ENCODE results near the gene KIF26B. TPM values are rescaled to one million over a fixed set of nuclear protein-coding genes. Genes with fewer than 3 reads are reported as not detected.

Gene KIF26B
- polyA plus RNA-seq, 1 donor (not counting 4 experiments of a cell fraction or from before 2014, with no cell fraction given), result 0.58 TPM

- Histone ChIP-seq H3K27me3 (ENCODE audit: control insufficient read depth, extremely low read depth, insufficient read depth, low read length) (no peaks in the 10 kb centered on the region), H3K4me2 (ENCODE audit: control insufficient read depth, extremely low read depth, insufficient read depth, low read depth, low read length) (no peak overlapping the region), H3K4me3 (ENCODE audit: control insufficient read depth in 2 of 3, extremely low read depth in 1 of 3, insufficient read depth in 2 of 3, low read depth in 1 of 3, low read length in 3 of 3) (no peak overlapping the region), H2AFZ (ENCODE audit: control insufficient read depth, low read length) (no peak overlapping the region), H3K27ac (ENCODE audit: control insufficient read depth, insufficient read depth, low read length) (no peak overlapping the region), H3K9ac (ENCODE audit: control insufficient read depth, extremely low read depth, insufficient read depth, low read length) (no peak overlapping the region), H4K20me1 (ENCODE audit: control insufficient read depth, extremely low read depth, insufficient read depth, low read length) (no peaks in the 10 kb centered on the region), H3K79me2 (ENCODE audit: control insufficient read depth, insufficient read depth, low read length) (no peaks in the 10 kb centered on the region), H3K9me1 (ENCODE audit: control insufficient read depth, extremely low read depth, insufficient read depth, low read length) (no peaks in the 10 kb centered on the region), H3K36me3 (ENCODE audit: control insufficient read depth in 2 of 2, extremely low read depth in 1 of 2, insufficient read depth in 2 of 2, low read length in 2 of 2) (no peaks in the 10 kb centered on the region), H3K4me1 (ENCODE audit: control insufficient read depth, extremely low read depth, insufficient read depth, low read length) (no peaks in the 10 kb centered on the region), H3K9me3 (ENCODE audit: control insufficient read depth, low read depth, low read length) (peaks cover 3% of the 10 kb centered on the region)
- dilution Hi-C loops (cut with MboI; ENCODE audit: extremely low pct_ligation_motif_present, low sequenced_read_pairs), result no loop called here
- FAIRE-seq (no peak), DNase-seq (ENCODE audit: low read depth, low spot score) (no peak)
- TF ChIP-seq, protein P1, sequence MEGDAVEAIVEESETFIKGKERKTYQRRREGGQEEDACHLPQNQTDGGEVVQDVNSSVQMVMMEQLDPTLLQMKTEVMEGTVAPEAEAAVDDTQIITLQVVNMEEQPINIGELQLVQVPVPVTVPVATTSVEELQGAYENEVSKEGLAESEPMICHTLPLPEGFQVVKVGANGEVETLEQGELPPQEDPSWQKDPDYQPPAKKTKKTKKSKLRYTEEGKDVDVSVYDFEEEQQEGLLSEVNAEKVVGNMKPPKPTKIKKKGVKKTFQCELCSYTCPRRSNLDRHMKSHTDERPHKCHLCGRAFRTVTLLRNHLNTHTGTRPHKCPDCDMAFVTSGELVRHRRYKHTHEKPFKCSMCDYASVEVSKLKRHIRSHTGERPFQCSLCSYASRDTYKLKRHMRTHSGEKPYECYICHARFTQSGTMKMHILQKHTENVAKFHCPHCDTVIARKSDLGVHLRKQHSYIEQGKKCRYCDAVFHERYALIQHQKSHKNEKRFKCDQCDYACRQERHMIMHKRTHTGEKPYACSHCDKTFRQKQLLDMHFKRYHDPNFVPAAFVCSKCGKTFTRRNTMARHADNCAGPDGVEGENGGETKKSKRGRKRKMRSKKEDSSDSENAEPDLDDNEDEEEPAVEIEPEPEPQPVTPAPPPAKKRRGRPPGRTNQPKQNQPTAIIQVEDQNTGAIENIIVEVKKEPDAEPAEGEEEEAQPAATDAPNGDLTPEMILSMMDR (optimal IDR thresholded peaks at IDR 0.05 in 1 of 3, IDR thresholded peaks at IDR 0.05 in 1 of 3, conservative IDR thresholded peaks at IDR 0.05 in 1 of 3; ENCODE audit: extremely low read depth in 1 of 3, insufficient read depth in 2 of 3, low read length in 3 of 3), result no peak
- TF ChIP-seq EZH2 (IDR thresholded peaks at IDR 0.05; ENCODE audit: low read length), result no peak
These were observed 496.3 kb downstream of the KIF26B start for GRCh38 chr1:245651093-245651492.

DNA sequence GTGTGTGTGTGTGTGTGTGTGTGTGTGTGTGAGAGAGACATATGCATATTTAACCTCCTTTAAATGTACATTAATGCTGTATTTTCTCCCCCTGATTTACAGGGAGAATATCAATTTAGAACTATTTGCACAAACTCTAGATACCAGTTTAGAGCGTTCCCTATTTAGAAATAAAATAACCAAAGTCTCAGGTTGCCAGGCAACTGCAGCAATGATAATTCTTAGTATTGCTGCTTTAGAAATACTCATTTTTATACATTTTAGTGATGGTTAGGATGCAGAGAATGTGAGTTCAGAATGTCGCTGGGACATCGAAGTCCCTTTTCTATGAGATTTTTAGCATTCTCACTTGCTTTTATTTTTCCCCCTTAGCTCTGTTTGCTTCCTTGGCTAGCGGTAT, 497.3 kb downstream of the KIF26B start:
- peaks cover 3% of the 10 kb centered on the region for H3K9me3 ChIP-seq (ENCODE audit: control insufficient read depth, low read depth, low read length)
- dilution Hi-C loops (cut with MboI; ENCODE audit: extremely low pct_ligation_motif_present, low sequenced_read_pairs), result no loop called here
- H3K27ac ChIP-seq (ENCODE audit: control insufficient read depth, insufficient read depth, low read length), result no peak overlapping the region
- DNase-seq (ENCODE audit: low read depth, low spot score), result no peak
- no peaks in the 10 kb centered on the region for H3K36me3 ChIP-seq (ENCODE audit: control insufficient read depth in 2 of 2, extremely low read depth in 1 of 2, insufficient read depth in 2 of 2, low read length in 2 of 2)
- no peak overlapping the region for H3K9ac ChIP-seq (ENCODE audit: control insufficient read depth, extremely low read depth, insufficient read depth, low read length)
- H4K20me1 ChIP-seq (ENCODE audit: control insufficient read depth, extremely low read depth, insufficient read depth, low read length), result no peaks in the 10 kb centered on the region
- TF ChIP-seq, protein P1 (optimal IDR thresholded peaks at IDR 0.05 in 1 of 3, IDR thresholded peaks at IDR 0.05 in 1 of 3, conservative IDR thresholded peaks at IDR 0.05 in 1 of 3; ENCODE audit: extremely low read depth in 1 of 3, insufficient read depth in 2 of 3, low read length in 3 of 3), result no peak
- TF ChIP-seq EZH2 (IDR thresholded peaks at IDR 0.05; ENCODE audit: low read length), result no peak
- no peaks in the 10 kb centered on the region for H3K4me1 ChIP-seq (ENCODE audit: control insufficient read depth, extremely low read depth, insufficient read depth, low read length)
- H2AFZ ChIP-seq (ENCODE audit: control insufficient read depth, low read length), result no peak overlapping the region
- H3K4me3 ChIP-seq (ENCODE audit: control insufficient read depth in 2 of 3, extremely low read depth in 1 of 3, insufficient read depth in 2 of 3, low read depth in 1 of 3, low read length in 3 of 3), result no peak overlapping the region
- no peaks in the 10 kb centered on the region for H3K79me2 ChIP-seq (ENCODE audit: control insufficient read depth, insufficient read depth, low read length)
- no peaks in the 10 kb centered on the region for H3K27me3 ChIP-seq (ENCODE audit: control insufficient read depth, extremely low read depth, insufficient read depth, low read length)
- no peak overlapping the region for H3K4me2 ChIP-seq (ENCODE audit: control insufficient read depth, extremely low read depth, insufficient read depth, low read depth, low read length)
- no peak for FAIRE-seq
- no peaks in the 10 kb centered on the region for H3K9me1 ChIP-seq (ENCODE audit: control insufficient read depth, extremely low read depth, insufficient read depth, low read length)
